H1 (cell line): ENCODE data around the gene RCSD1. TPM values are rescaled to one million over a fixed set of nuclear protein-coding genes. Genes with fewer than 3 reads are reported as not detected.

Experiments used
- CTCF ChIA-PET: fragments of 300-600 bp; sonication (Branson Sonifier 250); formaldehyde crosslinking; loops from one replicate; lab custom pipeline; 2021; ENCODE audit not compliant: partially characterized antibody; lab: Charles Lee
- POLR2A ChIA-PET: fragments of 300-600 bp; sonication (Branson Sonifier 250); formaldehyde crosslinking; loops from one replicate; lab custom pipeline; 2021; ENCODE audit warnings: inconsistent platforms; ENCODE audit not compliant: partially characterized antibody; lab: Charles Lee
- DNase-seq, 2 experiments: peaks; one replicate each; pipeline versions ENCODE4 v3.0.0 to v3.0.0-alpha.2; 2010 to 2022; ENCODE audit warnings: low spot score in 2 of 2, low read depth in 1 of 2, mixed read lengths in 1 of 2
- FAIRE-seq: peaks from 2 replicates; lab custom pipeline; 2011; peaks lifted over from hg19 to GRCh38; lab: Jason Lieb, UNC
- H2AFZ ChIP-seq: 2 replicates; pipeline ENCODE4 v1.8.1; 2012; ENCODE audit warnings: low read length, inconsistent platforms
- H2AK5ac ChIP-seq: 2 replicates; pipeline ENCODE4 v1.6.1; 2013; ENCODE audit warnings: low read depth, low read length
- H2BK120ac ChIP-seq: replicated peaks from 2 replicates; pipeline ENCODE3; 2013; ENCODE audit warnings: low read depth, low read length, inconsistent platforms
- H2BK12ac ChIP-seq: 2 replicates; pipeline ENCODE4 v1.6.1; 2013; ENCODE audit warnings: low read depth, low read length
- H2BK15ac ChIP-seq: 2 replicates; pipeline ENCODE4 v1.6.1; 2013; ENCODE audit warnings: low read length
- H2BK20ac ChIP-seq: 2 replicates; pipeline ENCODE4 v1.6.1; 2013; ENCODE audit warnings: low read length
- H2BK5ac ChIP-seq: 2 replicates; pipeline ENCODE4 v1.6.1; 2013; ENCODE audit warnings: low read depth, low read length
- H3K14ac ChIP-seq: 2 replicates; pipeline ENCODE4 v1.6.1; 2013; ENCODE audit warnings: inconsistent platforms; ENCODE audit not compliant: insufficient read length
- H3K18ac ChIP-seq: 2 replicates; pipeline ENCODE4 v1.6.1; 2013; ENCODE audit warnings: low read length; ENCODE audit errors: extremely low read depth
- H3K23ac ChIP-seq: 2 replicates; pipeline ENCODE4 v1.6.1; 2013; ENCODE audit warnings: inconsistent platforms; ENCODE audit not compliant: insufficient read length
- H3K23me2 ChIP-seq: 2 replicates; pipeline ENCODE4 v1.6.1; 2013; ENCODE audit warnings: low read depth, low read length
- H3K27ac ChIP-seq: 2 replicates; pipeline ENCODE4 v1.6.1; 2011; ENCODE audit warnings: low read depth, low read length, inconsistent platforms
- H3K27me3 ChIP-seq, 4 experiments: replicated peaks in 1 of 4; 1 replicate in 1 of 4; 2 replicates in 3 of 4; pipeline versions ENCODE4 v1.6.1 to v1.8.1; 2011 to 2013; ENCODE audit warnings: low read length in 3 of 4, mild to moderate bottlenecking in 3 of 4, inconsistent platforms in 2 of 4, mixed read lengths in 2 of 4, moderate library complexity in 1 of 4; ENCODE audit not compliant: control insufficient read depth in 3 of 4, insufficient read depth in 3 of 4; ENCODE audit errors: extremely low read depth in 1 of 4
- H3K36me3 ChIP-seq, 4 experiments: 2 replicates each; pipeline versions ENCODE4 v1.6.1 to v1.8.1; 2011 to 2013; ENCODE audit warnings: mild to moderate bottlenecking in 4 of 4, low read length in 3 of 4, moderate library complexity in 2 of 4, control low read depth in 1 of 4, inconsistent platforms in 1 of 4; ENCODE audit not compliant: insufficient read depth in 4 of 4, control insufficient read depth in 2 of 4
- H3K4ac ChIP-seq: replicated peaks from 2 replicates; pipeline ENCODE3; 2013; ENCODE audit warnings: low read length, low read depth, mixed read lengths, inconsistent platforms; ENCODE audit not compliant: insufficient read length
- H3K4me1 ChIP-seq, 4 experiments: replicated peaks in 1 of 4; 1 replicate in 1 of 4; 2 replicates in 3 of 4; pipeline versions ENCODE4 v1.6.1 to v1.8.1; 2011 to 2013; ENCODE audit warnings: low read length in 3 of 4, inconsistent platforms in 2 of 4, mixed read lengths in 1 of 4; ENCODE audit not compliant: insufficient read depth in 4 of 4, control insufficient read depth in 3 of 4
- H3K4me2 ChIP-seq, 2 experiments: 2 replicates each; pipeline versions ENCODE4 v1.6.1 to v1.8.1; 2011 to 2013; ENCODE audit warnings: low read depth in 2 of 2, low read length in 2 of 2, control low read depth in 1 of 2, inconsistent platforms in 1 of 2, mild to moderate bottlenecking in 1 of 2; ENCODE audit not compliant: insufficient read depth in 1 of 2
- H3K4me3 ChIP-seq, 4 experiments: fragments of 200-600, 300-600 bp in 1 of 4; sonication (generic), shearing (Covaris generic), sonication (Bioruptor Twin) in 1 of 4; 2 replicates each; pipeline versions ENCODE4 v1.5.1 to v1.8.1; 2011 to 2016; ENCODE audit warnings: low read length in 4 of 4, low read depth in 3 of 4, control low read depth in 2 of 4, inconsistent platforms in 2 of 4, mild to moderate bottlenecking in 2 of 4, mixed read lengths in 1 of 4, moderate library complexity in 1 of 4; ENCODE audit not compliant: insufficient read depth in 2 of 4; ENCODE audit errors: extremely low read depth in 1 of 4
- H3K56ac ChIP-seq: replicated peaks from 2 replicates; pipeline ENCODE3; 2013; ENCODE audit warnings: low read depth, mild to moderate bottlenecking, mixed read lengths, low read length, inconsistent platforms; ENCODE audit not compliant: insufficient read length
- H3K79me1 ChIP-seq: 2 replicates; pipeline ENCODE4 v1.6.1; 2013; ENCODE audit warnings: low read depth, low read length, control low read depth
- H3K79me2 ChIP-seq, 2 experiments: 2 replicates each; pipeline versions ENCODE4 v1.6.1 to v1.8.1; 2012 to 2013; ENCODE audit warnings: low read length in 2 of 2, mild to moderate bottlenecking in 2 of 2, inconsistent platforms in 1 of 2; ENCODE audit not compliant: insufficient read depth in 2 of 2, control insufficient read depth in 1 of 2
- H3K9ac ChIP-seq, 4 experiments: replicated peaks in 1 of 4; 1 replicate in 1 of 4; 2 replicates in 3 of 4; pipeline versions ENCODE4 v1.6.1 to v1.8.1; 2011 to 2013; ENCODE audit warnings: low read depth in 3 of 4, low read length in 3 of 4, control low read depth in 2 of 4, mild to moderate bottlenecking in 2 of 4, moderate library complexity in 2 of 4, inconsistent platforms in 1 of 4; ENCODE audit errors: extremely low read depth in 1 of 4
- H3K9me3 ChIP-seq, 2 experiments: 2 replicates each; pipeline versions ENCODE4 v1.6.1 to v1.8.1; 2012 to 2013; ENCODE audit warnings: mild to moderate bottlenecking in 2 of 2, moderate library complexity in 2 of 2, control low read depth in 1 of 2, inconsistent platforms in 1 of 2, low read depth in 1 of 2, low read length in 1 of 2, mixed read lengths in 1 of 2; ENCODE audit not compliant: insufficient read depth in 2 of 2
- H4K20me1 ChIP-seq, 2 experiments: replicated peaks in 1 of 2; 2 replicates each; pipeline versions ENCODE3 to v1.8.1; 2011 to 2013; ENCODE audit warnings: inconsistent platforms in 2 of 2, low read length in 2 of 2, mild to moderate bottlenecking in 1 of 2; ENCODE audit not compliant: insufficient read depth in 2 of 2, control insufficient read depth in 1 of 2
- H4K5ac ChIP-seq: 2 replicates; pipeline ENCODE4 v1.6.1; 2013; ENCODE audit warnings: low read length, low read depth, mixed read lengths, inconsistent platforms; ENCODE audit not compliant: insufficient read length
- H4K8ac ChIP-seq: 2 replicates; pipeline ENCODE4 v1.8.0; 2013; ENCODE audit warnings: mild to moderate bottlenecking, moderate library complexity, low read length, inconsistent platforms; ENCODE audit not compliant: insufficient read depth; ENCODE audit errors: extremely low read depth
- H4K91ac ChIP-seq: replicated peaks from 2 replicates; pipeline ENCODE3; 2013; ENCODE audit warnings: low read length, mixed read lengths, inconsistent platforms; ENCODE audit not compliant: insufficient read length
- KDM1A ChIP-seq: fragments of 200-600, 300-600 bp; sonication (generic); IDR thresholded peaks from 2 replicates; pipeline ENCODE4 v1.7.1; 2016; ENCODE audit warnings: mild to moderate bottlenecking, low read length, borderline replicate concordance
- PHF8 ChIP-seq: fragments of 200-600 bp; sonication (generic); conservative IDR thresholded peaks from 2 replicates; pipeline ENCODE4 v1.7.1; 2012; ENCODE audit warnings: low read depth, mild to moderate bottlenecking, inconsistent platforms, low read length, moderate library complexity
- WGBS, 2 experiments: shearing (Covaris generic) in 1 of 2; methylation state at CpG; one replicate each; pipeline versions ENCODE4 v1.1.6 to v1.1.7; 2013 to 2015; ENCODE audit warnings: low lambda C conversion rate in 2 of 2, mixed read lengths in 2 of 2, inconsistent platforms in 1 of 2, low coverage in 1 of 2, missing lambda C conversion rate in 1 of 2; ENCODE audit not compliant: insufficient replicate concordance in 2 of 2, insufficient coverage in 1 of 2, insufficient read length in 1 of 2; ENCODE audit errors: extremely low coverage in 1 of 2, missing lambda C conversion rate in 1 of 2; 5-methylcytosine and 5-hydroxymethylcytosine counted together
- polyA plus RNA-seq, 7 experiments: library from polyadenylated mRNA; depleted of rRNA in 3 of 7; stranded (reverse) in 5 of 7; unstranded in 2 of 7; fragments of >200 nt in 5 of 7; fragments of 200-250 nt in 2 of 7; gene quantifications; 1 replicate in 5 of 7; 2 replicates in 1 of 7; 4 replicates in 1 of 7; pipeline versions ENCODE4 v1.2.1 to v1.2.3, GENCODE V29; 2011 to 2013; ENCODE audit warnings: missing spikeins in 2 of 7, mixed read lengths in 2 of 7
- total RNA-seq: library from RNA; stranded (reverse); fragmentation: NEBNext Ultra II Directional; extraction: Animal tissue kit (Norgen Biotek cat#: 25700); gene quantifications from 2 replicates; pipeline ENCODE4 v1.2.1, GENCODE V29; 2021

The RCSD1 gene
- total and polyA plus RNA-seq, 2 of the 8 experiments (the other 6 are each of a cell fraction or from before 2014, with no cell fraction given) = 0.47 to 0.69 TPM

GRCh38 chr1:167651161-167651693, 21.2 kb downstream of the RCSD1 start:
- ChIA-PET CTCF (interaction anchor here (1.1 kb wide), 1 partner anchor 96 kb away, joined by 3 read pairs; no protein-coding TSS in a partner anchor), POLR2A (no interaction called here)
- H3K27ac ChIP-seq = no peak overlapping the region
- H3K9ac ChIP-seq = no peak overlapping the region
- H3K23me2 ChIP-seq = no peaks in the 10 kb centered on the region
- H2BK15ac ChIP-seq = no peak overlapping the region; the same call in 1 of the 2 replicates
- no peak overlapping the region for H3K4me2 ChIP-seq
- no peak overlapping the region for H2BK20ac ChIP-seq
- H3K4ac ChIP-seq = no peak overlapping the region
- H2BK5ac ChIP-seq = no peak overlapping the region
- H3K23ac ChIP-seq = no peak overlapping the region
- TF ChIP-seq KDM1A = no peak
- no peak for TF ChIP-seq PHF8
- no peak overlapping the region; the same call in 1 of the 2 replicates for H2AFZ ChIP-seq
- no peak for DNase-seq
- no peak overlapping the region for H3K14ac ChIP-seq
- H4K8ac ChIP-seq = no peak overlapping the region
- 0 out of 7 replicates have a peak, but pooled peaks cover 0 to 4% (median 0%) of the 10 kb centered on the region in 4 experiments for H3K4me1 ChIP-seq
- no peaks in the 10 kb centered on the region; the same call in 1 of the 2 replicates for H3K79me1 ChIP-seq
- no peak overlapping the region for H4K91ac ChIP-seq
- no peaks in the 10 kb centered on the region for H3K36me3 ChIP-seq
- 96% methylated on average over 7 of the region's 7 CpGs; no CpG with 5 or more reads in 1 of the 2 experiments for WGBS, 2 experiments
- no peak overlapping the region for H4K5ac ChIP-seq
- H3K27me3 ChIP-seq = no peaks in the 10 kb centered on the region
- H3K56ac ChIP-seq = no peak overlapping the region
- H3K18ac ChIP-seq = no peak overlapping the region
- no peak for FAIRE-seq
- no peak overlapping the region; the same call in 1 of the 2 replicates for H2BK12ac ChIP-seq
- no peak overlapping the region for H2AK5ac ChIP-seq
- no peak overlapping the region for H3K4me3 ChIP-seq
- H4K20me1 ChIP-seq = no peaks in the 10 kb centered on the region
- no peaks in the 10 kb centered on the region for H3K79me2 ChIP-seq
- H3K9me3 ChIP-seq = no peaks in the 10 kb centered on the region
- H2BK120ac ChIP-seq = no peak overlapping the region
